ENCODE results near the gene TERT.
"Not testable (repeated sequence)": the region's sequence is repeated elsewhere in the genome, so short reads cannot be mapped to it uniquely, and the experiment has no call there.

The TERT gene

DNA sequence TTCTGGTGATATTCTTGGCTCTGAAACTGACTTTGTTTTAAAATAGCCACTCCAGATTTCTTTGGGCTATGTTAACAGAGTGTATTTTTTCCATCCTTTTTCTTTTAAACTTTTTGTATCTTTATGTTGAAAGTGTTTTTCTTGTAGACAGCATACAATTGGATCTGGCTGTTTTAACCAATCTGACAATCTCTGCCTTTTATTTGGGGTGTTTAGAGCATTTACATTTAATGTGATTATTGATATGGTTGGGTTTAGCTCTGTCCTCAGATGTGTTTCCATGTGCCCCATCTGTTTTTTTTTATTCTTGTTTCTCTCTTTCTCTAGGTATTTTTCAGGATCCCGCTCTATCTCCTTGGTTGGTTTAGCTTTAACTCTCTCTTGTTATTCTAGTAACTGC is 59.0 kb downstream of the TERT start:
- H3K4me3 ChIP-seq (ENCODE audit: low read length) = no peak overlapping the region
- TF ChIP-seq, protein P1, sequence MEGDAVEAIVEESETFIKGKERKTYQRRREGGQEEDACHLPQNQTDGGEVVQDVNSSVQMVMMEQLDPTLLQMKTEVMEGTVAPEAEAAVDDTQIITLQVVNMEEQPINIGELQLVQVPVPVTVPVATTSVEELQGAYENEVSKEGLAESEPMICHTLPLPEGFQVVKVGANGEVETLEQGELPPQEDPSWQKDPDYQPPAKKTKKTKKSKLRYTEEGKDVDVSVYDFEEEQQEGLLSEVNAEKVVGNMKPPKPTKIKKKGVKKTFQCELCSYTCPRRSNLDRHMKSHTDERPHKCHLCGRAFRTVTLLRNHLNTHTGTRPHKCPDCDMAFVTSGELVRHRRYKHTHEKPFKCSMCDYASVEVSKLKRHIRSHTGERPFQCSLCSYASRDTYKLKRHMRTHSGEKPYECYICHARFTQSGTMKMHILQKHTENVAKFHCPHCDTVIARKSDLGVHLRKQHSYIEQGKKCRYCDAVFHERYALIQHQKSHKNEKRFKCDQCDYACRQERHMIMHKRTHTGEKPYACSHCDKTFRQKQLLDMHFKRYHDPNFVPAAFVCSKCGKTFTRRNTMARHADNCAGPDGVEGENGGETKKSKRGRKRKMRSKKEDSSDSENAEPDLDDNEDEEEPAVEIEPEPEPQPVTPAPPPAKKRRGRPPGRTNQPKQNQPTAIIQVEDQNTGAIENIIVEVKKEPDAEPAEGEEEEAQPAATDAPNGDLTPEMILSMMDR (IDR thresholded peaks at IDR 0.05; ENCODE audit: insufficient read depth, low read depth, low read length, missing control alignments) = no peak
- no peak for DNase-seq (ENCODE audit: low read depth)

DNA sequence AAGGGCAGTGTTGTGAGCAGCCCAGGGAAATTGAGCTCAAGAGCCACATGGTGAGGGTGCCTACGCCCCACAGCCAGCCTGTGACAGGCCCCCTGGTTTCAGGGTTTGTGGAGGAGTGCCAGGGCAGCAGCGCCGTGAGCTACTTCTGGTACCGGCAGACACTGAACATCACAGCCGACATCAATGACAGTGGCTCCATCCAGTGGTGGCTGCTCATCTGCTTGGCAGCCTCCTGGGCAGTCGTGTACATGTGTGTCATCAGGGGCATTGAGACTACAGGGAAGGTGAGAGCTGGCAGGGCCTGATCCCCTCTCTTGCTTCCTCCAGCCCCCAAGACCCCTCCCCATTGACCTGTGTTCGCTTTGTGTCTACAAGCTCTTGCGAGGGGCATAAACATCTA is 59.5 kb downstream of the TERT start:
- TF ChIP-seq, protein P1 (IDR thresholded peaks at IDR 0.05; ENCODE audit: insufficient read depth, low read depth, low read length, missing control alignments) = no peak
- H3K4me3 ChIP-seq (ENCODE audit: low read length) = no peak overlapping the region
- no peak for DNase-seq (ENCODE audit: low read depth)

DNA sequence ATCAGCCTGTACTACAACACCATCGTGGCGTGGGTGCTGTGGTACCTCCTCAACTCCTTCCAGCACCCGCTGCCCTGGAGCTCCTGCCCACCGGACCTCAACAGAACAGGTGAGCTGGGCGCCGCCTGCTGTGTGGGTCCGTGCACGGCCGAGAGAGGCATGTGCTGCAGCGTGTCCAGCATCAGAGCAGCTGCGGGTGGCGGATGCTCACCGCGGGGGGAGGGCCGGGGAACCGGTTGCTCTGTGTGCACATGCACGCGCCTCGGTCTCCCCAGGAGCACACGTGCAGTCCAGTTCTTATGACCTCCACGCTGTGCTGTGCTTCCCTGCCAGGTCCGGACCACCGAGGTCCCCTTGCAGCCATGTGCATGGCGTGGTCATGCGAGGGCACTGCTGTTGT is 62.1 kb downstream of the TERT start:
- TF ChIP-seq, protein P1 (IDR thresholded peaks at IDR 0.05; ENCODE audit: insufficient read depth, low read depth, low read length, missing control alignments) = no peak
- no peak for DNase-seq (ENCODE audit: low read depth)
- H3K4me3 ChIP-seq (ENCODE audit: low read length) = no peak overlapping the region

DNA sequence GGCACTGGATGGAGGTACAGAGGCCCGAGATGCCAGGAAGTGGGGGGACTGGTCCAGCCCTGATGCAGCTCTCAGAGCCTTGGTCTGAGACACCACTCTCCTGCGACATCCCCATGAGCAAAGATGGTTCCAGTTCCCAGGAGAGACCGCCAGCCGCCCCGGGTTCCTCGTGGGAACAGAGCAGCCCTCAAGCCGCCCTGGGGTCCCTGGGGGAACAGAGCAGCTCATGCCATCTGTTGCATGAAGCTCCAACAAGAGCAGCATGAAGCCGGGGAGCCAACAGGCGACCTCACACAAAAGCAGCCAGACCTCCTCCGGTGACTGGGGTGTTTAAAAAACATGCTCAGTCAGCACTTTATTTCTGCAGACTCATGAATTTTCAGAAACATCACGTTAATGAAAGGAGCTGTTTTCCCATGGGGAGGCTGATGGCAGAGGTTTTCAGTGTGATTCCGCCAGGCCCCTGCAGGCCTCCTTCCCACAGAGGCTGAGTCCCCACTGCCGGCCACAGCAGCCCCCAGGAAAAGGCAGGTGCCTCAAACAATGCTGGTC is 63.4 kb downstream of the TERT start:
- TF ChIP-seq, protein P1 (IDR thresholded peaks at IDR 0.05; ENCODE audit: insufficient read depth, low read depth, low read length, missing control alignments) = no peak
- DNase-seq (ENCODE audit: low read depth) = no peak
- H3K4me3 ChIP-seq (ENCODE audit: low read length) = no peak overlapping the region

DNA sequence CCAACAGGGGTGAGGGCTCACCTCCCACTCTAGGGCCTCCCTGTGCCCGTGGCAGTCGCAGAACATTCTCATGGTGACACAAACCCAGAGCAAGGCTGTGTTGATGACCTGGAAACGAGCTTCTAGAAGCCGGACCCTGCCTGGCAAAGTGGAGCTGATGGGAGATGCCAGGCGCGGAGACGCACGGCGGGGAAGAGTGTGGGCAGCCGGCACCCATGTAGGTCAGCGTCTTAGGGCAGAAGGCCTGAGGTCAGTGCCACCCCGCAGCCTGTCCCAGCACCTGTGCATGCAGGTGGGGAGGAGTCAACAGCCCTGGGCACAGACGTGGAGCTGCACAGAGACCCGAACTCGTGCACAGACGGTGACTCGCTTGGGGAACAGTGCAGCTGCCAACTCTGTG is 64.3 kb downstream of the TERT start:
- no peak for DNase-seq (ENCODE audit: low read depth)
- TF ChIP-seq, protein P1 (IDR thresholded peaks at IDR 0.05; ENCODE audit: insufficient read depth, low read depth, low read length, missing control alignments) = no peak
- no peak overlapping the region for H3K4me3 ChIP-seq (ENCODE audit: low read length)

DNA sequence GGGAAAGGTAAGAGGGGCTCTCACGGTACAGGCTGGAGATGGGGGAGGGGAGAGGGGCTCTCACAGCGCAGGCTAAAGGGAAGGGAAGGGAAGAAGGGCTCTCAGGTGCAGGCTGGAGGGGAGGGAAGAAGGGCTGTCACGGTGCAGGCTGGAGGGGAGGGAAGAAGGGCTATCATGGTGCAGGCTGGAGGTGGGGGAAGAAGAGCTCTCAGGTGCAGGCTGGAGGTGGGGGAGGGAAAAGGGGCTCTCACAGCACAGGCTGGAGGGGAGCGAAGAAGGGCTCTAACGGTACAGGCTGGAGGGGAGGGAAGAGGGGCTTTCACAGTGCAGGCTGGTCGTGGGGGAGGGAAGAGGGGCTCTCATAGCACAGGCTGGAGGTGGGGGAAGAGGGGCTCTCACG is 65.0 kb downstream of the TERT start:
- H3K4me3 ChIP-seq (ENCODE audit: low read length) = no peak overlapping the region
- no peak for DNase-seq (ENCODE audit: low read depth)
- TF ChIP-seq, protein P1 (IDR thresholded peaks at IDR 0.05; ENCODE audit: insufficient read depth, low read depth, low read length, missing control alignments) = no peak

DNA sequence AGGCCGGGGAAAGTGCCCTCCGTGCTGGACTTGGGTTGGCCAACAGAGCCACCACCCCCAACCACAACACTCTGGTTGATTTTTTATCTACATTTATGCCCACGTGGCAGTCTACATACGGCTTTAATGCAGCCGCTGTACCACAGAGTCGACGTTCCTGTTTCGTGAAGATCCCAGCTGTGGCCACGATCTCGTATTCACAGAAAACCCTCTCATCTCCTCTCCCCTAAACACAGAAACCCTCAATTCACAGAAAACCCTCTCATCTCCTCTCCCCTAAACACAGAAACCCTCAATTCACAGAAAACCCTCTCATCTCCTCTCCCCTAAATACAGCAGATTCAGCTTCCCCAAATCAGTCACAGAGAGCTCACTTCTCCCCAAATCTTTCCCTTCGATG is 65.8 kb downstream of the TERT start:
- not testable (repeated sequence) for H3K4me3 ChIP-seq (ENCODE audit: low read length); DNase-seq (ENCODE audit: low read depth)
